Endothelial cell of umbilical vein (primary cell): ENCODE data around the gene MAP3K4. TPM values are rescaled to one million over a fixed set of nuclear protein-coding genes. Genes with fewer than 3 reads are reported as not detected.

Source experiments
- BruUV-seq: library from RNA; stranded (reverse); fragments of 400-500 nt; replicated peaks from 2 replicates; lab custom pipeline; 2021; lab: Mats Ljungman, UMichigan
- CTCF ChIA-PET: fragments of 300-600, 350-600 bp; sonication (Branson Sonifier 250); formaldehyde crosslinking; loops from one replicate; lab custom pipeline; 2021; ENCODE audit warnings: antibody characterized with exemption, inconsistent platforms; lab: Charles Lee
- POLR2A ChIA-PET: fragments of 300-600, 350-600 bp; sonication (Branson Sonifier 250); formaldehyde crosslinking; loops from one replicate; lab custom pipeline; 2021; ENCODE audit warnings: antibody characterized with exemption, inconsistent platforms; lab: Charles Lee
- DNase-seq: peaks from one replicate; pipeline ENCODE4 v3.0.0-alpha.2; 2011; ENCODE audit warnings: low read depth, low spot score
- FAIRE-seq: peaks from 2 replicates; lab custom pipeline; 2011; peaks lifted over from hg19 to GRCh38; lab: Jason Lieb, UNC
- H2AFZ ChIP-seq: 2 replicates; pipeline ENCODE4 v1.6.0; 2012; ENCODE audit warnings: low read depth, low read length, control low read depth, inconsistent platforms
- H3K27ac ChIP-seq: 2 replicates; pipeline ENCODE4 v1.5.1; 2011; ENCODE audit warnings: low read depth, mild to moderate bottlenecking, control low read depth, low read length, moderate library complexity; ENCODE audit not compliant: insufficient read depth
- H3K27me3 ChIP-seq, 2 experiments: 2 replicates each; pipeline versions ENCODE4 v1.6.0 to v1.6.1; 2011; ENCODE audit warnings: low read length in 2 of 2, mixed read lengths in 1 of 2; ENCODE audit not compliant: control insufficient read depth in 2 of 2, insufficient read depth in 2 of 2
- H3K36me3 ChIP-seq, 2 experiments: 2 replicates in 1 of 2; 3 replicates in 1 of 2; pipeline ENCODE4 v1.5.1; 2011; ENCODE audit warnings: low read length in 2 of 2, mild to moderate bottlenecking in 1 of 2, moderate library complexity in 1 of 2; ENCODE audit not compliant: control insufficient read depth in 2 of 2, insufficient read depth in 2 of 2; ENCODE audit errors: extremely low read depth in 1 of 2
- H3K4me1 ChIP-seq: 3 replicates; pipeline ENCODE4 v1.5.1; 2011; ENCODE audit warnings: mild to moderate bottlenecking, low read length; ENCODE audit not compliant: control insufficient read depth, insufficient read depth; ENCODE audit errors: extremely low read depth
- H3K4me2 ChIP-seq: 2 replicates; pipeline ENCODE4 v1.6.1; 2011; ENCODE audit warnings: low read length, control low read depth, mixed read lengths; ENCODE audit not compliant: insufficient read depth
- H3K4me3 ChIP-seq, 3 experiments: fragments of 200-600 bp in 1 of 3; sonication (generic), shearing (Covaris generic) in 1 of 3; replicated peaks in 1 of 3; 2 replicates each; pipeline ENCODE4 v1.5.1; 2011 to 2016; ENCODE audit warnings: control low read depth in 3 of 3, low read length in 3 of 3, mild to moderate bottlenecking in 2 of 3, inconsistent platforms in 1 of 3, low read depth in 1 of 3, moderate library complexity in 1 of 3; ENCODE audit not compliant: insufficient read depth in 1 of 3
- H3K79me2 ChIP-seq: 2 replicates; pipeline ENCODE4 v1.6.0; 2012; ENCODE audit warnings: low read length, inconsistent platforms; ENCODE audit not compliant: control insufficient read depth, insufficient read depth
- H3K9ac ChIP-seq: replicated peaks from 2 replicates; pipeline ENCODE3; 2011; ENCODE audit warnings: low read length, control low read depth; ENCODE audit not compliant: insufficient read depth; ENCODE audit errors: extremely low read depth
- H3K9me1 ChIP-seq: replicated peaks from 3 replicates; pipeline ENCODE4 v1.6.0; 2011; ENCODE audit warnings: mild to moderate bottlenecking, low read length; ENCODE audit not compliant: control insufficient read depth, insufficient read depth; ENCODE audit errors: extremely low read depth
- H3K9me3 ChIP-seq: replicated peaks from 2 replicates; pipeline ENCODE4 v1.5.1; 2012; ENCODE audit warnings: low read length, inconsistent platforms; ENCODE audit not compliant: control insufficient read depth, insufficient read depth
- H4K20me1 ChIP-seq: replicated peaks from 2 replicates; pipeline ENCODE3; 2011; ENCODE audit warnings: mild to moderate bottlenecking, low read length; ENCODE audit not compliant: control insufficient read depth, insufficient read depth; ENCODE audit errors: extremely low read depth
- CTCF ChIP-seq, 2 donors: IDR thresholded peaks; 1 replicate in 1 of 2; 2 replicates in 1 of 2; pipeline ENCODE4 v1.5.1; 2011; ENCODE audit warnings: low read length in 2 of 2, mild to moderate bottlenecking in 2 of 2, moderate library complexity in 2 of 2, control low read depth in 1 of 2, inconsistent platforms in 1 of 2, low read depth in 1 of 2; ENCODE audit not compliant: insufficient read depth in 1 of 2; ENCODE audit errors: extremely low read depth in 1 of 2
- EZH2 ChIP-seq: IDR thresholded peaks from 2 replicates; pipeline ENCODE4 v1.6.1; 2012; ENCODE audit warnings: borderline replicate concordance, low read depth, mild to moderate bottlenecking, moderate library complexity, low read length, inconsistent platforms; ENCODE audit not compliant: severe bottlenecking
- FOS ChIP-seq: IDR thresholded peaks from 2 replicates; pipeline ENCODE4 v1.6.1; 2011; ENCODE audit warnings: mild to moderate bottlenecking, low read length, moderate library complexity, borderline replicate concordance; ENCODE audit not compliant: insufficient read depth
- GATA2 ChIP-seq: IDR thresholded peaks from 2 replicates; pipeline ENCODE4 v1.7.0; 2011; ENCODE audit warnings: low read depth, mild to moderate bottlenecking, moderate library complexity, mixed read lengths, low read length; ENCODE audit not compliant: insufficient read length, insufficient read depth
- JUN ChIP-seq: IDR thresholded peaks from 2 replicates; pipeline ENCODE4 v1.6.1; 2011; ENCODE audit warnings: borderline replicate concordance, low read depth; ENCODE audit not compliant: insufficient read length, insufficient read depth
- MYC ChIP-seq: IDR thresholded peaks from one replicate; pipeline ENCODE4 v1.6.1; 2011; ENCODE audit warnings: mild to moderate bottlenecking, low read depth, low read length
- POLR2A ChIP-seq: IDR thresholded peaks from 2 replicates; pipeline ENCODE4 v1.6.1; 2012; ENCODE audit warnings: low read depth, mild to moderate bottlenecking, control low read depth, low read length
- POLR2AphosphoS5 ChIP-seq: IDR thresholded peaks from 2 replicates; pipeline ENCODE4 v1.6.1; 2012; ENCODE audit warnings: low read depth, mild to moderate bottlenecking, control low read depth, low read length, moderate library complexity; ENCODE audit not compliant: insufficient read depth
- dilution Hi-C: fragments of 300-500 bp; cut with MboI; formaldehyde crosslinking; loops from one replicate; pipeline ENCODE4 v1.15.0; 2019; ENCODE audit warnings: low sequenced_read_pairs; ENCODE audit not compliant: extremely low pct_ligation_motif_present
- intact Hi-C: fragments of 100-400 bp; cut with micrococcal nuclease; formaldehyde crosslinking; loops from one replicate; pipeline ENCODE4 v1.10.0; 2022
- polyA plus RNA-seq, 4 experiments: library from polyadenylated mRNA; depleted of rRNA in 3 of 4; stranded (reverse) in 3 of 4; unstranded in 1 of 4; fragments of >200 nt; gene quantifications; 2 replicates each; pipeline versions ENCODE4 v1.2.1 to v1.2.3, GENCODE V29; 2011 to 2012; ENCODE audit warnings: missing spikeins in 1 of 4
- total RNA-seq: library from RNA; stranded (reverse); gene quantifications from 2 replicates; pipeline ENCODE4 v1.2.3, GENCODE V29; 2021
- TF ChIP-seq, protein P1 (sequence below): IDR thresholded peaks from 2 replicates; pipeline ENCODE4 v1.6.1; 2011; ENCODE audit not compliant: insufficient read depth, insufficient read length

MAP3K4 gene
- total and polyA plus RNA-seq, 2 donors (not counting 3 experiments of a cell fraction or from before 2014, with no cell fraction given), result 10.8 to 42.3 TPM

GRCh38 chr6:161038229-161039031 lies 46.9 kb downstream of the MAP3K4 start:
- Histone ChIP-seq H4K20me1 (no peaks in the 10 kb centered on the region), H3K9me3 (no peaks in the 10 kb centered on the region), H3K27ac (no peak overlapping the region), H3K79me2 (peaks cover 17% of the 10 kb centered on the region), H3K4me2 (no peak overlapping the region), H3K27me3 (no peaks in the 10 kb centered on the region), H3K9ac (no peak overlapping the region), H3K36me3 (peaks cover 0 to 4% of the 10 kb centered on the region in 2 experiments), H2AFZ (no peak overlapping the region), H3K9me1 (no peaks in the 10 kb centered on the region), H3K4me1 (peaks cover 4% of the 10 kb centered on the region), H3K4me3 (no peak overlapping the region)
- dilution Hi-C loops (no loop called here), intact Hi-C loops (no loop called here)
- DNase-seq, result peak; percentile 5
- no peak for FAIRE-seq
- ChIA-PET CTCF (interaction anchor here (0.7 to 1.6 kb wide), 4 partner anchors 10 to 333 kb away, joined by 3 to 4 read pairs (median 3); no protein-coding TSS in a partner anchor), POLR2A (no interaction called here)
- no TSS peak for BruUV-seq
- TF ChIP-seq, protein P1, sequence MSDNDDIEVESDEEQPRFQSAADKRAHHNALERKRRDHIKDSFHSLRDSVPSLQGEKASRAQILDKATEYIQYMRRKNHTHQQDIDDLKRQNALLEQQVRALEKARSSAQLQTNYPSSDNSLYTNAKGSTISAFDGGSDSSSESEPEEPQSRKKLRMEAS, result no peak
- TF ChIP-seq FOS, result peak; percentile 19

- H3K9me1 ChIP-seq, result no peaks in the 10 kb centered on the region
- no peaks in the 10 kb centered on the region for H3K36me3 ChIP-seq
- DNase-seq (no peak), FAIRE-seq (no peak)
- no peak overlapping the region for H2AFZ ChIP-seq
- H3K27me3 ChIP-seq, result no peaks in the 10 kb centered on the region
- CTCF ChIA-PET, result no interaction called here
- H4K20me1 ChIP-seq, result no peaks in the 10 kb centered on the region
- TF ChIP-seq JUN, result no peak
- no peak for TF ChIP-seq CTCF (IDR thresholded peaks at IDR 0.05; ENCODE audit: extremely low read depth in 1 of 2, insufficient read depth in 1 of 2, low read depth in 1 of 2, low read length in 2 of 2)
- no peak for TF ChIP-seq POLR2A
- TF ChIP-seq GATA2, result no peak
- no peak for TF ChIP-seq MYC
- no peak for TF ChIP-seq FOS
- no peak for TF ChIP-seq POLR2AphosphoS5
- no peak for TF ChIP-seq EZH2
- TF ChIP-seq, protein P1, result no peak
- no peaks in the 10 kb centered on the region for H3K9me3 ChIP-seq
- H3K4me1 ChIP-seq, result peaks cover 4% of the 10 kb centered on the region
- no peak overlapping the region for H3K4me3 ChIP-seq
- POLR2A ChIA-PET, result no interaction called here
- dilution Hi-C loops (no loop called here), intact Hi-C loops (no loop called here)
- no TSS peak for BruUV-seq
- no peak overlapping the region for H3K9ac ChIP-seq
- H3K4me2 ChIP-seq, result no peak overlapping the region
- peaks cover 16% of the 10 kb centered on the region for H3K79me2 ChIP-seq
- no peak overlapping the region for H3K27ac ChIP-seq
Measured at GRCh38 chr6:161041274-161041673, 49.7 kb downstream of the MAP3K4 start.
